ENCODE results near the gene PET100.

PET100 gene

DNA sequence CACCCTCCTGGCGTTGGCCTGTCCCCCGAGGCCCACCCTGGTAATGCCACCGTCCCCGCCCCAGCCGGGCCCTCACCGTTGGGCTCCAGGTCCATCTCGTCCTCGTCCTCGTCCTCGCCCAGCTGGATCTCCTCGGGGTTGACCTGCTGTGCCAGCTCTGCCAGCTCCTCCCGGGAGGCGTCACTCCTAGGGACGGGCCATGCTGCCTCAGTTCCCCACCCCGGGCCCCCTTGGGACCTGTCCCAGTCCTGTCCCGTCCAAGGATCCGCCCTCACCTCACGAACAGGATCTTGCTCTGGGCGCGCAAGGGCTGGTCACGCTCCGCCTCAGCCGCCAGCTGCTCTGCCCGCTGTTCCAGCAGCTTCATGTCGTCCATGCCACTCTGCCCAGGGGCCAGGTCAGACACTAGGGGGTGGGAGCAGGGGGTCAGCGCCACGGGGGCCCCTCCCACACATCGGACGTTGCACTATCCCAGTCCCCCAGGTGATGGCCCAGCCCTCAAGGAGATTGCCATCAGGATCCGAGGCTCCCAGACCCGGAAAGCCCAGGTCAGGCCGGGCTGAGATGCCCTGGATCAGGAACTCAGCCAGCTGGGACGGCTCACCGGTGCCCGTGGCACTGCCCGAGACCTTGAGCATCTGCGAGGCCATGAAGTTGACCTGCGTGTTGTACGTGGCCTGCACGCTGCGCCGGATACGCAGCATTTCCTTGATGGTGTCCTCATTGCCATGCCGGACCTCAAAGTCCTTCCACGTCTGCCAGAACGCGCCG is 9.7 kb upstream of the PET100 start:
- DNase-seq (ENCODE audit: extremely low read depth, insufficient read length) = no peak
- TF ChIP-seq CTCF (IDR thresholded peaks at IDR 0.05; ENCODE audit: insufficient read depth, low read length, poor library complexity, severe bottlenecking) = no peak
- Histone ChIP-seq H3K27me3 (replicated peaks; ENCODE audit: control insufficient read depth, insufficient read depth, low read length) (no peaks in the 10 kb centered on the region), H3K4me3 (replicated peaks; ENCODE audit: low read depth, low read length) (no peak overlapping the region), H3K36me3 (ENCODE audit: control insufficient read depth, insufficient read depth, low read length) (peaks cover 31% of the 10 kb centered on the region)

GRCh38 chr19:7620442-7621412 is 8.9 kb upstream of the PET100 start:
- Histone ChIP-seq H3K27me3 (replicated peaks; ENCODE audit: control insufficient read depth, insufficient read depth, low read length) (no peaks in the 10 kb centered on the region), H3K4me3 (replicated peaks; ENCODE audit: low read depth, low read length) (no peak overlapping the region), H3K36me3 (ENCODE audit: control insufficient read depth, insufficient read depth, low read length) (peaks cover 37% of the 10 kb centered on the region)
- DNase-seq (ENCODE audit: extremely low read depth, insufficient read length) = no peak
- TF ChIP-seq CTCF (IDR thresholded peaks at IDR 0.05; ENCODE audit: insufficient read depth, low read length, poor library complexity, severe bottlenecking) = no peak

DNA sequence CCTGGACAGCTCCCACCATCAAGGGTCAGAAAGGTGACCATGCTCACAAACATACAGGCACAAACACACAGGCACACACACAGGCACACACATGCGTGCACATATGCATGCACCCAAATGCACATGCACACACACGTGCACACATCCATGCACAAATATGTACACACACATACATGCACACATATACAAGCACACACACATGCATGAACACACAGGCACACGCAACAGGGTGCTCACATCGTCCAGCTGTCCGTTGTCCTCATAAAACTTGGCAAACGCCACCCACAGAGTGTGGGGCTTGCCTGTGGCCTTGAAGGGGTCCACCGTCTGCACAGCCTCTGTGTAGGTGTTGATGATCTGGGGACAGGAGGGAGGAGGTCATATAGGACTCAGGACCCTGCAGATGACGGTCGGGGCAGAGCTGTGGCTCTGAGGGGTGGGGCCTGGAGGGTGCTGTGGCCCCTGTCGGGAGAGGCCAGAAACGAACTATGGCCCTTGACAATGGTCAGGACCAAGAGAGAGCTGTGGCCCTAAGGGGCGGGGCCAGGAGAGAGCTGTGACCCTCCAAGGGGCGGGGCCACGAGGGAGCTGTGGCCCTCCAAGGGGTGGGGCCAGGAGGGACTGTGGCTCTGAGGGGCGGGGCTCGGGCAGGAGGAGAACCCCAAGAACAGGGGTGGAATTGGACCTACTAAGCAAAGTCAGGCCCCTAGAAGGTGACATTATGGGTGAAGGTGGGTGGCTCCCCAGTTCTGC is 6.5 kb upstream of the PET100 start:
- TF ChIP-seq CTCF (IDR thresholded peaks at IDR 0.05; ENCODE audit: insufficient read depth, low read length, poor library complexity, severe bottlenecking) = no peak
- Histone ChIP-seq H3K36me3 (ENCODE audit: control insufficient read depth, insufficient read depth, low read length) (peaks cover 33% of the 10 kb centered on the region), H3K4me3 (replicated peaks; ENCODE audit: low read depth, low read length) (no peak overlapping the region), H3K27me3 (replicated peaks; ENCODE audit: control insufficient read depth, insufficient read depth, low read length) (no peaks in the 10 kb centered on the region)
- DNase-seq (ENCODE audit: extremely low read depth, insufficient read length) = no peak

- H3K27me3 ChIP-seq (replicated peaks; ENCODE audit: control insufficient read depth, insufficient read depth, low read length) = no peaks in the 10 kb centered on the region
- TF ChIP-seq CTCF (IDR thresholded peaks at IDR 0.05; ENCODE audit: insufficient read depth, low read length, poor library complexity, severe bottlenecking) = no peak
- DNase-seq (ENCODE audit: extremely low read depth, insufficient read length) = no peak
- H3K36me3 ChIP-seq (ENCODE audit: control insufficient read depth, insufficient read depth, low read length) = peaks cover 33% of the 10 kb centered on the region
- H3K4me3 ChIP-seq (replicated peaks; ENCODE audit: low read depth, low read length) = no peak overlapping the region
Observed at GRCh38 chr19:7623725-7624603, 5.6 kb upstream of the PET100 start.

GRCh38 chr19:7624810-7625209 is 4.8 kb upstream of the PET100 start:
- Histone ChIP-seq H3K4me3 (replicated peaks; ENCODE audit: low read depth, low read length) (no peak overlapping the region), H3K27me3 (replicated peaks; ENCODE audit: control insufficient read depth, insufficient read depth, low read length) (no peaks in the 10 kb centered on the region), H3K36me3 (ENCODE audit: control insufficient read depth, insufficient read depth, low read length) (peaks cover 33% of the 10 kb centered on the region)
- no peak for TF ChIP-seq CTCF (IDR thresholded peaks at IDR 0.05; ENCODE audit: insufficient read depth, low read length, poor library complexity, severe bottlenecking)
- DNase-seq (ENCODE audit: extremely low read depth, insufficient read length) = no peak
